Thyroid gland (tissue), 4 donors: ENCODE measurements around the gene PDE3B. TPM values are rescaled to one million over a fixed set of nuclear protein-coding genes. Genes with fewer than 3 reads are reported as not detected.
"Not testable (repeated sequence)": the region's sequence is repeated elsewhere in the genome, so short reads cannot be mapped to it uniquely, and the experiment has no call there.

ENCODE experiments used
- DNase-seq, 2 donors: peaks; one replicate each; pipeline ENCODE4 v3.0.0-alpha.2; 2019
- H3K27ac ChIP-seq, 3 donors: fragments of 200-600 bp; sonication (generic); 1 replicate in 2 of 3; 2 replicates in 1 of 3; pipeline ENCODE4 v1.5.1; 2016 to 2019; ENCODE audit warnings: mild to moderate bottlenecking in 1 of 3, moderate library complexity in 1 of 3
- H3K27me3 ChIP-seq: fragments of 200-600 bp; sonication (generic); one replicate; pipeline ENCODE4 v1.5.1; 2019
- H3K36me3 ChIP-seq, 2 donors: fragments of 200-600 bp; sonication (generic); one replicate each; pipeline ENCODE4 v1.5.1; 2016 to 2019
- H3K4me1 ChIP-seq, 2 donors: fragments of 200-600 bp; sonication (generic); one replicate each; pipeline ENCODE4 v1.5.1; 2017 to 2019
- H3K4me3 ChIP-seq, 3 donors: fragments of 200-600 bp; sonication (generic); replicated peaks in 1 of 3; 1 replicate in 2 of 3; 2 replicates in 1 of 3; pipeline ENCODE4 v1.5.1; 2016; ENCODE audit warnings: mild to moderate bottlenecking in 1 of 3
- H3K9me3 ChIP-seq: fragments of 200-600 bp; sonication (generic); one replicate; pipeline ENCODE4 v1.5.1; 2017
- CTCF ChIP-seq, 6 experiments: fragments of 200-600 bp in 3 of 6; fragments of 450-650 bp in 3 of 6; sonication (generic) in 3 of 6; IDR thresholded peaks; one replicate each; pipeline ENCODE4 v1.5.1; 2016 to 2019; ENCODE audit warnings: antibody characterized with exemption in 6 of 6, mild to moderate bottlenecking in 2 of 6, inconsistent platforms in 1 of 6, moderate library complexity in 1 of 6
- POLR2A ChIP-seq, 2 donors: fragments of 450-650 bp; IDR thresholded peaks; one replicate each; pipeline ENCODE4 v1.6.1; 2017; ENCODE audit warnings: antibody characterized with exemption in 2 of 2, mild to moderate bottlenecking in 2 of 2, moderate library complexity in 1 of 2
- WGBS, 2 donors: methylation state at CpG; one replicate each; pipeline ENCODE4 v1.1.5; 2017; 5-methylcytosine and 5-hydroxymethylcytosine counted together
- intact Hi-C: fragments of 100-400 bp; cut with DNase I; formaldehyde crosslinking; loops from one replicate; pipeline ENCODE4 v1.15.1; 2023
- total RNA-seq, 4 donors: library from RNA; depleted of rRNA; stranded (reverse); fragments of >200 nt; gene quantifications; one replicate each; pipeline ENCODE4 v1.2.3, GENCODE V29; 2016

The PDE3B gene
- total RNA-seq, 4 donors from 2014 or later: 2.0 to 3.9 (median 3.2) TPM

- no peaks in the 10 kb centered on the region for H3K36me3 ChIP-seq
- WGBS, 2 donors: 61 to 84% methylated on average over 2 of the region's 2 CpGs
- TF ChIP-seq CTCF (IDR thresholded peaks at IDR 0.05) (no peak), POLR2A (IDR thresholded peaks at IDR 0.05) (no peak)
Observed at GRCh38 chr11:14860511-14860910, 216.9 kb downstream of the PDE3B start.

GRCh38 chr11:14861680-14862079 lies 218.1 kb downstream of the PDE3B start:
- Histone ChIP-seq H3K4me1 (no peaks in the 10 kb centered on the region), H3K9me3 (no peaks in the 10 kb centered on the region), H3K27me3 (no peaks in the 10 kb centered on the region), H3K36me3 (no peaks in the 10 kb centered on the region), H3K4me3 (no peak overlapping the region), H3K27ac (no peak overlapping the region)
- intact Hi-C loops: no loop called here
- no peak for DNase-seq
- TF ChIP-seq CTCF (IDR thresholded peaks at IDR 0.05) (no peak), POLR2A (IDR thresholded peaks at IDR 0.05) (no peak)
- 52 to 55% methylated on average over 1 of the region's 1 CpG for WGBS, 2 donors

More at GRCh38 chr11:14860511-14860910, 216.9 kb downstream of the PDE3B start:
- no peaks in the 10 kb centered on the region for H3K9me3 ChIP-seq
- no peaks in the 10 kb centered on the region for H3K4me1 ChIP-seq
- no peak overlapping the region for H3K4me3 ChIP-seq
- H3K27ac ChIP-seq: no peak overlapping the region
- no peaks in the 10 kb centered on the region for H3K27me3 ChIP-seq
- intact Hi-C loops: no loop called here
- no peak for DNase-seq

GRCh38 chr11:14863775-14864174 lies 220.2 kb downstream of the PDE3B start:
- intact Hi-C loops, H3K4me1 ChIP-seq, H3K27ac ChIP-seq, H3K4me3 ChIP-seq, H3K9me3 ChIP-seq, DNase-seq, H3K36me3 ChIP-seq, H3K27me3 ChIP-seq: not testable (repeated sequence)
- 96 to 97% methylated on average over 4 of the region's 4 CpGs for WGBS, 2 donors

- Histone ChIP-seq H3K4me3 (no peak overlapping the region), H3K4me1 (no peaks in the 10 kb centered on the region), H3K27me3 (no peaks in the 10 kb centered on the region), H3K27ac (no peak overlapping the region), H3K9me3 (no peaks in the 10 kb centered on the region), H3K36me3 (no peaks in the 10 kb centered on the region)
- intact Hi-C loops: no loop called here
- TF ChIP-seq CTCF (IDR thresholded peaks at IDR 0.05): no peak
- TF ChIP-seq POLR2A (IDR thresholded peaks at IDR 0.05): no peak
- DNase-seq: no peak
Observed at GRCh38 chr11:14872032-14872431, 228.4 kb downstream of the PDE3B start.

GRCh38 chr11:14873632-14874031 lies 230.0 kb downstream of the PDE3B start:
- WGBS, 2 donors: 92 to 94% methylated on average over 4 of the region's 4 CpGs
- no peaks in the 10 kb centered on the region for H3K9me3 ChIP-seq
- H3K36me3 ChIP-seq: peaks cover 0 to under 1% of the 10 kb centered on the region in 2 donors
- H3K4me1 ChIP-seq: no peaks in the 10 kb centered on the region
- no peak for DNase-seq
- TF ChIP-seq CTCF (IDR thresholded peaks at IDR 0.05) (no peak), POLR2A (IDR thresholded peaks at IDR 0.05) (no peak)
- H3K4me3 ChIP-seq: no peak overlapping the region
- H3K27me3 ChIP-seq: no peaks in the 10 kb centered on the region
- H3K27ac ChIP-seq: no peak overlapping the region
- intact Hi-C loops: no loop called here

- 96% methylated on average over 5 of the region's 5 CpGs for WGBS, 2 donors
- intact Hi-C loops: no loop called here
- H3K27ac ChIP-seq: no peak overlapping the region
- H3K27me3 ChIP-seq: no peaks in the 10 kb centered on the region
- peaks cover 0 to 3% of the 10 kb centered on the region in 2 donors for H3K36me3 ChIP-seq
- H3K9me3 ChIP-seq: no peaks in the 10 kb centered on the region
- TF ChIP-seq POLR2A (IDR thresholded peaks at IDR 0.05): no peak
- TF ChIP-seq CTCF (IDR thresholded peaks at IDR 0.05): no peak
- no peak for DNase-seq
- no peaks in the 10 kb centered on the region for H3K4me1 ChIP-seq
- H3K4me3 ChIP-seq: no peak overlapping the region
Observed at GRCh38 chr11:14875163-14875562, 231.6 kb downstream of the PDE3B start.
